Measurements from ENCODE around the gene MCC.

Gene MCC

DNA sequence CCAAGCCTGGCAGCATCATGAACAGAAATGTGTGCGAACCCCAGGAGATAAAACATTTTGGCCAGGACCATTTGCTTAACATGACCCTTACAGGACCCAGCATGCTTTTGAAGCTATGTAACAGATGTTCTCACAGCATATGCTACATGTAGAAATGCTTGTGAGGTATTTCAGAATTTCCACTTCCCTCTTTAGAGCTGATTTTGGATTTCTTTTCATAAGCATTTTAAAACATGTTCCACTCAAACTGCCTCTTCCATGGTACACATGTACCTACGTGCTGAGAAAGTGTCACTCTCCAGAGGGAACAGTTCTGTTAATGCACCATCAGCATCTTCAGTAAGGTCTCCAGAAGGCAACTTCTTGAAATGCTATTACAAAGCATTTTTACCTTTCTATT lies 37.8 kb downstream of the MCC start:
- no peak for DNase-seq (ENCODE audit: low read depth)
- no peak overlapping the region for H3K4me3 ChIP-seq (ENCODE audit: low read length)
- TF ChIP-seq, protein P1, sequence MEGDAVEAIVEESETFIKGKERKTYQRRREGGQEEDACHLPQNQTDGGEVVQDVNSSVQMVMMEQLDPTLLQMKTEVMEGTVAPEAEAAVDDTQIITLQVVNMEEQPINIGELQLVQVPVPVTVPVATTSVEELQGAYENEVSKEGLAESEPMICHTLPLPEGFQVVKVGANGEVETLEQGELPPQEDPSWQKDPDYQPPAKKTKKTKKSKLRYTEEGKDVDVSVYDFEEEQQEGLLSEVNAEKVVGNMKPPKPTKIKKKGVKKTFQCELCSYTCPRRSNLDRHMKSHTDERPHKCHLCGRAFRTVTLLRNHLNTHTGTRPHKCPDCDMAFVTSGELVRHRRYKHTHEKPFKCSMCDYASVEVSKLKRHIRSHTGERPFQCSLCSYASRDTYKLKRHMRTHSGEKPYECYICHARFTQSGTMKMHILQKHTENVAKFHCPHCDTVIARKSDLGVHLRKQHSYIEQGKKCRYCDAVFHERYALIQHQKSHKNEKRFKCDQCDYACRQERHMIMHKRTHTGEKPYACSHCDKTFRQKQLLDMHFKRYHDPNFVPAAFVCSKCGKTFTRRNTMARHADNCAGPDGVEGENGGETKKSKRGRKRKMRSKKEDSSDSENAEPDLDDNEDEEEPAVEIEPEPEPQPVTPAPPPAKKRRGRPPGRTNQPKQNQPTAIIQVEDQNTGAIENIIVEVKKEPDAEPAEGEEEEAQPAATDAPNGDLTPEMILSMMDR (conservative IDR thresholded peaks at IDR 0.05; ENCODE audit: low read length) = no peak

DNA sequence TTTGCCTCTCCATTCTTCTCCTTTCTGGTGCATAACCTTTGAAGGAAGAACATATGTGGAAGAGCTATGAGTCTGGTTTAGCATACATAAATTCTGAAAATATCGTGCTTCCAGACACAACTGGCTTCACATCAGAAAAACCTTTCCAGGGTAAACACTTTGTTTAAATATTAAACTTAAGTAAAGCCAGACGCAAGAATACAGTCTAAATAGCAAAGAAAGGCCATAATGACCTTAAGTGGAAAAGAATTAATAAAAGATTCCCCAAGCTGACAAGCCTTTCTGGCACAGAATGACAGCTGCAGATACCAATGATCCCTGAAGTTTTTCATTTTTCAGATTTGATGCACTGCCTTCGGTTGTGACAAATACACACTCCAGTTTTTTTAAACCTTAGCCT lies 40.0 kb downstream of the MCC start:
- no peak overlapping the region for H3K4me3 ChIP-seq (ENCODE audit: low read length)
- TF ChIP-seq, protein P1 (conservative IDR thresholded peaks at IDR 0.05; ENCODE audit: low read length) = no peak
- no peak for DNase-seq (ENCODE audit: low read depth)

DNA sequence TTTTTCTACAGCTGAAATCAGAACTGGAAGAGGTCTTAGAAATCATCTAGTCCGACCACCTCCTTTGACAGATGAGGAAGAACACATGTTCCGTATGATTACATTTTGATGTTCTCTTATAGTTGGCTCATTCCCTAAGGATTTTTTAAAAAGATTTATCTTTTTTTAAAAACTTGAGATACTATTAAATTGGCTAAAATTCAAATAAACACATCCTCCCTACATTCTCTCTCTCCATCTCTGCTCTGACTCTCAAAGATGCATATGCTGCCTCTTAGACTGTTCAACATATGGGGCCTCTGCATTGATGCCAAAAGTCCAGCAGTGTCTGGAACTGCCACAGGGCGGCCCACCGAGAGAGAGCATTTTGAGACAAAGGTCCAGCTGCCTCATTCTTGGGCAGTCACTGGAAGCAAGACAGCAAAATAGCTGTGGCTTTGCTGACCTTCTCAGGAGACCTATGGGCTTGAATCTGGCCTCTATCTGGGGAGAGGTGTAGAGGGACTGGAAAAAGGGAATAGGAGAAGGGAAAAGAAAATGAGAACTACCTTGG lies 40.7 kb downstream of the MCC start:
- TF ChIP-seq, protein P1 (conservative IDR thresholded peaks at IDR 0.05; ENCODE audit: low read length) = peak; percentile 32
- peak; percentile 4 for DNase-seq (ENCODE audit: low read depth)
- H3K4me3 ChIP-seq (ENCODE audit: low read length) = no peak overlapping the region

DNA sequence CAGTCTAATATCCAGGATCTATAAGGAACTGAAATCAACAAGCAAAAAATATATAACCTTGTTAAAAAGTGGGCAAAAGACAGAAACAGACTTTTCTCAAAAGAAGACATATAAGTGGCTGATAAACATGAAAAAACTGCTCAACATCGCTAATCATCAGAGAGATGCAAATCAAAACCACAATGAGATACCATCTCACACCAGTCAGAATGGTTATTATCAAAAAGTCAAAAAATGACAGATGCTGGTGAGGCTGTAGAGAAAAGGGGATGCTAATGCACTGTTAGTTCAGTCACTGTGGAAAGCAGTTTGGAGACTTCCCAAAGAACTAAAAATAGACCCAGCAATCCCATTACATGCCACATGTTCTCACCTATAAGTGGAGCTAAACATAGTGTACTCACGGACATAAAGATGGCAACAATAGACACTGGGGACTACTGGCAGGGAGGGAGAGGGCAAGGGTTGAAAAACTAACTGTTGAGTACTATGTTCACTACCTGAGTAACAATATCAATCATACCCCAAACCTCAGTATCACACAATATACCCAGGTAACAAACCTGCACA lies 41.8 kb downstream of the MCC start:
- no peak for DNase-seq (ENCODE audit: low read depth)
- TF ChIP-seq, protein P1 (conservative IDR thresholded peaks at IDR 0.05; ENCODE audit: low read length) = no peak
- no peak overlapping the region for H3K4me3 ChIP-seq (ENCODE audit: low read length)

DNA sequence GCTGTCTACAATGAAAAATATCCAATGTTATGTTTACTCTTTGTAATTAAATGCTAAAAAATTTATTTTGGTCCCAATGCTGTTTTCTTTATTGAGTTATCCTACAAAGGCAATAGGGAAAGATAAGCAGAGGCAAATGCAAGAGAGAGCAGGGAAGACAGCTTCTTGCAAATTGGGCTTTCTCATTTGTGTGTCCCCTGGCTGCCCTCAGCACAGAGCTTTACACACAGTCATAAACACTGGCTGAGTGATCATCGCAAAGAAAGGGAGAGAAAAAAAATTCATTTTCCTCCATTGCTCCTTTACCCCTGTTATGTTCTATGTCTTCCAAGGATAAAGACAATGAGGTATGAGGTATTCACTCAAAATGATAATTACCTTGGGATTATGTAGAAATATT lies 51.1 kb downstream of the MCC start:
- TF ChIP-seq, protein P1 (conservative IDR thresholded peaks at IDR 0.05; ENCODE audit: low read length) = no peak
- DNase-seq (ENCODE audit: low read depth) = no peak
- H3K4me3 ChIP-seq (ENCODE audit: low read length) = no peak overlapping the region

DNA sequence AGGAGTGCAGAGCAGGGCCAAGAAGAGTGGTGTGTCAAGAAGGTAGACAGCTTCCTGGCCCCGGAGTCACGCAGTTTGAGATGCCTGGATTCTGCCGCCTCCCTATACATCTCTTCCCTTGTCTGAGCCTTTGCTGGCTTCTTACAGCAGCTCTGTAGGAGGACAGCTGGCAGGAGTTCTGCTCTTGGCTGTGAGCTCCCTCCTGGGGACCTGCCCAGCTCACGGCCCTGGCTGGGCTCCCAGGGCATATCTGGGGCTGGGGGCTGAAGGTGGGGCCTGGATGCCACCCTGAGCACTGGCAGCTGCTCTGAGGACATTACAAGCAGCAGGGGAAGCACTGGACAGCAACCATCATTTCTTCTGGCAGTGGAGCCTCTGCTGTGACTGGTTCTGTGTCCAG lies 52.7 kb downstream of the MCC start:
- TF ChIP-seq, protein P1 (conservative IDR thresholded peaks at IDR 0.05; ENCODE audit: low read length) = no peak
- DNase-seq (ENCODE audit: low read depth) = no peak
- H3K4me3 ChIP-seq (ENCODE audit: low read length) = no peak overlapping the region

DNA sequence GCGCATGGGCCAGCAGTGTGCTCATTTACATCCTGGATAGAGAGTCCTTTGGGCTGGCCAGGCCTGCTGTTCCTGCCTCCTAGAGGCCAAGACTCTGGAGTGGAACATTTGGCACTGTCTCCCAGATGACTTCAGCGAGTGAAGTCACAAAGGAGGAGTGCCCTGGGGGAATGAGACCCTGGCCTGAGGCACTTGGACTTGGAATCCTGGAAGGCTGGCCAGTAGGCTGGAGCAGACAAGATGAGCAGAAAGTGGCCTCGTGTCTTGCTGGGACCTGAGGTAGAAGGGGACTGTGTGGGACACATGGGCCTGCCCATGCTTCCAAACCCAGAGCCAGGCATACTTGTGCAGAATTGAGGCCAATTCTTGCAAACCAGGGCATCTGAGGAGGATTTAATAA lies 53.4 kb downstream of the MCC start, which contains the start of gene TSSK1B:
Gene TSSK1B, minus strand, starts transcription at position 101 of the 400 bp plus-strand sequence. CDS start 150 bp downstream, outside the sequence.
- H3K4me3 ChIP-seq (ENCODE audit: low read length) = no peak within 1 kb of the TSS
- DNase-seq (ENCODE audit: low read depth) = no peak
- TF ChIP-seq, protein P1 (conservative IDR thresholded peaks at IDR 0.05; ENCODE audit: low read length) = no peak

Data from AG10803 (cell line).